Activated CD4-positive, alpha-beta T cell treated with anti-CD3 and anti-CD28 coated beads for 48 hours (primary cell): ENCODE data around the gene ZNF813.
A peak's percentile ranks its signal among the peaks of the same experiment; 100 is the strongest.
"Not testable (repeated sequence)": the region's sequence is repeated elsewhere in the genome, so short reads cannot be mapped to it uniquely, and the experiment has no call there.

Experiments used
- DNase-seq: peaks from one replicate; pipeline ENCODE4 v3.0.0-alpha.2; 2020

ZNF813 gene

DNA sequence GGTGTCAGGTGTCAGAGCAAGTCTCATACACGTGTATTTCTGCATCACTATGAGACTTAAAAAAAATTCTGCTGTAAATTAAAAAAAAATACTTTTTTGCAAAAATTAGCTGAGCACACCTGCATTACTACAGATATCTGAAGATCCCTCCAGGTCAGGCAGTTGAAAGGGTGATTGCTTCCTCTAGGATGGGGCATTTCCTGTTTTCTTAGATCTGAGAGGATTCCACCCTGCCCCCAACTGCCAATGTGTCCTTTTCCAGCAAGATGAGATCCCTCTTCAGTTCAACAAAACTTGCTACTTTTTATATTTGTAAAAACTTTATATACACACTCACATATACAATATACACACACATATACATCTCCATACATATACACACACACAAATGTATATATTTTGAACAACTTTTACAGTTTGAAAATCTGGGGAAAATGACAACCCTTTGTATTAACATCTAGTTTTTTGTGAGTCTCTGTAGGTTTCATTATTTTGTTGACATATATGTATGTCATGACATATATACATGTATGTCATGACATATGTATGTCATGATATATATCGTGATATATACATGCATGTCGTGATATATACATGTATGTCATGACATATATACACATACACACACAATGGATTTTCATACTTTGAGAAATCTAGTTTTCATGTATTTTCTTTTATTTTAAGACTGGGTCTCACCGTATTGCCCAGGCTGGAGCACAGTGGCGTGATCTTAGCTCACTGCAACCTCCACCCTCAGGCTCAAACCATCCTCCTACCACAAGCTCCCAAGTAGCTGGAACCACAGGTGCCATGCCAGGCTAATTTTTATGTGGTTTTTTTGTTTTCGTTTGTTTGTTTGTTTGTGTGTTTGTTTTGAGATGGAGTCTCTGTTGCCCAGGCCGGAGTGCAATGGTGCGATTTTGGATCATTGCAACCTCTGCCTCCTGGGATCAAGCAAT lies 17.8 kb downstream of the ZNF813 start:
- DNase-seq = no peak

DNA sequence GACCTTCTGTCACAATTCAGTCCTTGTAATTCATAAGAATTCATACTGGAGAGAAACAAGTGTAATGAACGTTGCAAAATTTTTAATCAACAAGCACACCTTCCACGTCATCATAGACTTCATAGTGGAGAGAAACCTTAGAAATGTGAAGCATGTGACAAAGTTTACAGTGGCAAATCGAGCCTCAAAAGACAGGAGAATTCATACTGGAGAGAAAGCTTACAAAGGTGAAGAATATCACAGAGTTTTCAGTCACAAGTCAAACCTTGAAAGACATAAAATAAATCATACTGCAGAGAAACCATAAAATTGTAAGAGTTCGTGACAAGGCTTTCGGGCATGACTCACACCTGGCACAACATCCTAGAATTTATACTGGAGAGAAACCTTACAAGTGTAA lies 24.6 kb downstream of the ZNF813 start:
- DNase-seq = no peak

DNA sequence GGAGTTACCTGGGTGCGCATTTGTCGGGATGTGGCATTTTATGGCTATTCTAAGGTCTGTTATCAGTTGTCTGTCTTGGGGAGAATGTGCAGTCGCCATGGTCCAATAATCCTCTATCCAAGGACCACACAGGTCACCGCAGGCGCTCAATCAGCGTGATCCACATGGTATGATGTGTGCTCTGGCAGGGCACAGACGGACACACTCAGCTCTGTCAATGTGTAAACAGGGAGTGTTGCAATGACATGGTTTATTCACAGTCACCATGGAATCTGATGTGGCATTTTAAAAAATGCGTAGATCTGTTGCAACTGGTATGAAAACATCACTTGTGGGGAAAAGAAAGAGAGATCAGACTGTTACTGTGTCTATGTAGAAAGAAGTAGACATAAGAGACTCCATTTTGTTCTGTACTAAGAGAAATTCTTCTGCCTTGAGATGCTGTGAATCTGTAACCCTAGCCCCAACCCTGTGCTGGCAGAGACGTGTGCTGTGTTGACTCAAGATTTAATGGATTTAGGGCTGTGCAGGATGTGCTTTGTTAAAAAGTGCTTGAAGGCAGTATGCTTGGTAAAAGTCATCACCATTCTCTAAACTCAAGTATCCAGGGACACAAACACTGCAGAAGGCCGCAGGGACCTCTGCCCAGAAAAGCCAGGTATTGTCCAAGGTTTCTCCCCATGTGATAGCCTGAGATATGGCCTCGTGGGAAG lies 29.9 kb downstream of the ZNF813 start:
- not testable (repeated sequence) for DNase-seq

DNA sequence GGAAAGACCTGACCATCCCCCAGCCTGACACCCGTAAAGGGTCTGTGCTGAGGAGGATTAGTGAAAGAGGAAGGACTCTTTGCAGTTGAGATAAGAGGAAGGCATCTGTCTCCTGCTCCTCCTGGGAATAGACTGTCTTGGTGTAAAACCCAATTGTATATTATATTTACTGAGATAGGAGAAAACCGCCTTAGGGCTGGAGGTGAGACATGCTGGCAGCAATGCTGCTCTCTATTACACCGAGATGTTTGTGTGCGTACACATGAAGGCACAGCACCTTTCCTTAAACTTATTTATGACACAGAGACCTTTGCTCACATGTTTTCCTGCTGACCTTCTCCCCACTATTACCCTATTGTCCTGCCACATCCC lies 30.5 kb downstream of the ZNF813 start:
- not testable (repeated sequence) for DNase-seq

DNA sequence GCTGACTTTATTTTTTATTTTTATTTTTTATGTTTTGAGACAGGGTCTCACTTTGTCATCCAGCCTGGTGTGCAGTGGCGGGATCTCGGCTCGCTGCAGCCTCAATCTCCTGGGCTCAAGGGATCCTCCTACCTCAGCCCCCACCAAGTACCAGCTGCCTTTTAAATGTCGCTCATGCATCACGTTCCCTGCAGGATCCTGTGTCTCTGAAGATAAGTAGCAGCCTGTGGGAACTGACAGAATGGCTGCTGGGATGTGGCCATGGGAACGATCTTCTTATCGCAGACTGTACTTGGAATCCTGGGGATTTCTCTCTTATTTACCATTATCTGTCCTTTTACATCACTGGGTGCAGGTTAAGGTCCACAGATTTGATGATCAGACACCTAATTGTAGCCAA lies 35.6 kb downstream of the ZNF813 start:
- DNase-seq = not testable (repeated sequence)

DNA sequence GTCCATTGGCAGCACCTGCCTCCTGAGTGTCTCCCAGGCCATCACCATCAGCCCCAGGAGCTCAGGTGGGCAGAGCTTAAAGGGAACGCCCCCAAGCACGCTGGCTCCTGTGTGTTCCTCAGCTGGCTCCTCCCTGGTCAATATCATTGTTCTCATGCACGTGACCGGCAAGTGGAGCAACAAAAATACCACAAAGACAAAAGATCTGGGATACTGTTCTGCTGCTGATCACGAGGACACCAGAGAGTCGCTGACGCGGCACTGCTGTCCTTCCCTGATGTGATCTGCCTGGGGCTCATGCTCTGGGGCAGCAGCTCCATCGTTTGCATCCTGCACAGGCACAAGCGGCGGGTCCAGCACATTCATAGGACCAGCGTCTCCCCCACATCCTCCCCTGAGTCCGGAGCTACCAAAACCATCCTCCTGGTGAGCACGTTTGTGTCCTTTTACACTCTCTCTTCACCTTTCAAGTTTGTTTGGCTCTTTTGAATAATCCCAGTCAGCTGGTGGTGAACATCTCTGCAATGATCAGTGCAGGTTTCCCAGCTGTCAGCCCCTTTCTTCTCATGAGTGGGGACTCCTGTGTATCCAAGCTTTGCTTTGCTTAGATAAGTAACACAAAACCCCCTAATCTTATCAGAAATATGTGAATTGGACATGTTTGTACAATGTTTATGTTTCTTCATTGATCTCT lies 36.3 kb downstream of the ZNF813 start:
- not testable (repeated sequence) for DNase-seq

DNA sequence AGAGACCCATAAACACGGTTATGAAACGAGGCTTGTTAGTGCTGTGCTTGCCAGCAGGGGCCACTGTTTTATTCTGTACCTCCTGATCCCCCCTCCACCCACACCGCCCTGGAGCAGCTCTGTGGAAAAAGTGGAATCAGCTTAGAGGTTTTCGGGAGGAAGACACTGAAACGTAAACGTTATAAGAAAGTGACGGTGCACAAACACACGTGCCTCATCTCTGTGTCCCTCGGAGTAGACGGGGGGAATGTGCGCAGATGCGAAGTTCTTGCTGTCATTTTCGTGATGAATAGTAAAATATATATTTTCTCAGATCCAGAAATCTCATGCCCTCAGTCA lies 36.8 kb downstream of the ZNF813 start:
- peak; percentile 16 for DNase-seq

DNA sequence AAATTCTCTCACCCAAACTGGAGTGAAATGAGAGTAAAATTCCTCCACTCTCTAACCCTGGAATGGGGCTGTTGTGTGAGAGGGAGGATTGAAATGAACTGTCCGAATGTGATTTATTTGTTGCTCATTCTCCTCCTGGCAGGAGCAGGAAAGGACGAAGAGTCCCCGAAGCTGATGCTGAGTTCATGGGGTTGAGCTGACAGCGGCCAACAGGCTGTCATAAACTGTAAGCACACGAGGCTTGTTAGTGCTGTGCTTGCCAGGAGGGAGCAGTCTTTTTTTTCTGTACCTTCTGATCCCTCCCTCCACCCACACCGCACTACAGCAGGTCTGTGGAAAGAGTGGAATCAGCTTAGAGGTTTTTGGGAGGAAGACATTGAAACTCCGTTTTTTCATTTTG lies 37.4 kb downstream of the ZNF813 start:
- no peak for DNase-seq

DNA sequence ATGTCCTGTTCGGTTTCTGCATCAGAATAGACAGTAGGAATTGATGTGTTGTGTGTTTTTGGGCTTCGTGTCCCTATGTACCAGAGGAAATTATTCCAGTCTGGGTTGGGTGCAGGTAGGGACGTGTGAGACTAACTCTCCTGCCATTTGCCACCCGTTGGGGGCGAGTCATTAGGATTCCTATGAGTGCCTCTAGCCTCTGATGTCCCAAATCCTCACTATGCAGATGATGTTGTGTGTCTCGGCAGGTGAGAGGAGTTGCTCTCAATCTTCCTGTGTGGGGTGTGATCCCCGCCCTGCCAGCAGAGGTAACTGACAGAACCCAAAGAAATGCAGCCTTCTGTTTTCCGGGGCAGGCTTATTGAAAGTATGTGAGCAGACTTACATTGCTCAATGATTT lies 39.2 kb downstream of the ZNF813 start:
- DNase-seq = no peak

DNA sequence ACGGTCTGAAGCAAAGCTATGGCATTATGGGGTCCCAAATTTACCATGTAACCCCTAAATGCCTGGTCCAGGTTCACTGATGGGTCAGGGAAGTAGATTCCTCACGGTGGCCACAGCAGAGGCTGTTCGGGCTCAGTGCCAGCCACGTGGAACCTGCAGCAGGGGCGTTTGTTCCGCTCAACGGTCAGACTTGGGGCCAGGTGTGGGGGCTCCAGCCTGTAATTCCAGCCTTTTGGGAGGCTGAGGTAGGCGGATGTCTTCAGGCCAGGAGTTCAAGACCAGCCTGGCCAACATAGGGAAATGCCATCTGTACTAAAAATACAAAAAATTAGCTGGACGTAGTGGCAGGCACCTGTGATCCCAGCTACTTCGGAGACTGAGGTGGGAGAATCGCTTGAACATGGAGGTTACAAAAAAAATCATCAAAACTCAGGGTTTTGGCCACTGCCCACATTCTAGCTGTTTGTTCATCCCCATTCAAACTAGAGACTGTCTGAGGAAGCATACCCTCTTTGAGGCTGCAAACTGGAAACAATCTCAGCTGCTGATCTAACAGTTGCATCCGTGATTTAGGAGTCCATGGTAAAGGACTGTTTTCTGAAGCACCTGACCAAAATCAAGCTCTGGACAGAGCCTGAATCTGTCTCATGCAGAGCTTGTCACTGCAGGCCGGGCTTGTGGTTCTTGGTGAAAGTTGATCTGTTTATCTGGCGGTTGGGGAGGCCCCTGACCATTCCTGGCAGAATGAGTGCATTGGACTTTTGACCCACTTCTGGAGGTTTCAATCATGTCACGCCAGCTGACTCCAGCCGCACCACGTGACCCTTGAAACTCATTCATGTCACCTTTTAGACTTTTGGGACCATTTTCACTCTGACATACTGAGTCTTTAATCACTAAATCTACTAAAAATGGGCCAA lies 40.2 kb downstream of the ZNF813 start:
- no peak for DNase-seq

DNA sequence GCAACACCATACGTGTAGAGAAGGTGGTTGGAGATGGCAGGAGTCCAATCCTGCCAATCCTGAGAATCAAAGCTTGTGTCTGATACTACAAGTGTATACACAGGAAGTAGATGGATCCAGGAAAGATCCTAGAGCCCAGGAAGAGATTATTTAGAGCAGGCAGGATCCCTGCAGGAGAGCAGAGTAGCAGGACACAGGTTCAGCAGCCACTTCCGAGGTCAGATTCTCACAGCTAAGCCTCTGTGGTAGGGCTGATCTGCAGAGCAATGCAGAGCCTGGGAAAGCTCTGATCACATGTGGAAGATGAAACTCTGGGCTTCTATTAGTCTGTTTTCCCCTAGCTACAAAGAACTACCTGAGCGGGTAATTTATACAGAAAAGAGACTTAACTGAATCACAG lies 41.9 kb downstream of the ZNF813 start:
- DNase-seq = no peak

DNA sequence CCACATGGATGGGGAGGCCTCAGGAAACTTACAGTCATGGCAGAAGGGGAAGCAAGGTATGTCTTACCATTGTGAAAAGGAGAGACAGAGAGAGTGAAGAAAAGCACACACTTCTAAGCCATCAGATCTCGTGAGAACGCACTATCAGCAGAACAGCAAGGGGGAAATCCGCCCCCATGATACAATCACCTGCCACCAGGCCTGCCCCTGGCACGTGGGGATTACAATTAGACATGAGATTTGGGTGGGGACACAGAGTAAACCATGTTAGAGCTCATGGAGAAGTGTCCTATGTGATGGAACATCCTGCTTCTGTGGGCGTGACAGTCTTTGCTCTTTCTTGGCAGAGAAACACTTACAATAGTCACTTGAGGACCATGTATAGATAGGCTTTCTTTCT lies 42.3 kb downstream of the ZNF813 start:
- no peak for DNase-seq

DNA sequence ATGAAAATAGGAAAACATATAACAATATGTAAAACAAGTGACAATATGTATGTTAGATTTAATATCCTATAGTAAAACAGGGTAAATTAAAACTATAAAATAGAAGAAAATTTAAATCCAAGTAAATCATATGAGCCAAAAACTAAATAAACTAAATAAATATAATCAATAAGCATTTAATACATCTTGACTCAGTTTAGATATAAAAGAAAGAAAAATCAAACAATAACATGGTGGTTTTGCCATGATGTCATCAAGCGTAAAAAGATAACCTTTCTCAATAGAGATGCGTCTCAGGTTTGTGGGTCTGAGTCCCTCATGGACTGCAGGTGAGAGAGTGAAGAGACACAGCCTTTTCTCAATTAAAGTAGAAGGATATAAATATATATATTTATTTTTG lies 43.8 kb downstream of the ZNF813 start:
- DNase-seq = no peak

DNA sequence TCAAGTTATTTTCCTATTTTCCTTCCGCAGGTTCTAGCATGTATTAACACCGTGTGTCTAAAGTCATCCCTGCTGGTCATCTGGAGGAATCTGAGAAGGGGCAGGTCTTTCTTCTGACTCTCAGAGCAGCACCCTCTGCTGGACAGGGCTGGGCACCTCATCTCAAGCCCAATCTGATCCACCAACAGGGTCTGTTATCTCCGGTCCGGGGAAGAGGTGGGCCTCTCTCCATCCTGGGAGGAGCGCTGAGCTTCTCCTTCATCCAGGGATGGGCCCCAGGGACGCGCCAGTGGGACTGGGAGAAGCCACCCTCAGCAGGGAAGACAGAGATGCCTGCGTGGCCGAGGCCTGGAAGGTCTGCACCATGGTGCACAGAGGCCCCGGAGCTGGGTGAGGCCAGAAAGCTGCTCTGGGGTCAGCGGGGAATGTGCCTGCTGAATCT lies 44.4 kb downstream of the ZNF813 start:
- DNase-seq = peak; percentile 63

DNA sequence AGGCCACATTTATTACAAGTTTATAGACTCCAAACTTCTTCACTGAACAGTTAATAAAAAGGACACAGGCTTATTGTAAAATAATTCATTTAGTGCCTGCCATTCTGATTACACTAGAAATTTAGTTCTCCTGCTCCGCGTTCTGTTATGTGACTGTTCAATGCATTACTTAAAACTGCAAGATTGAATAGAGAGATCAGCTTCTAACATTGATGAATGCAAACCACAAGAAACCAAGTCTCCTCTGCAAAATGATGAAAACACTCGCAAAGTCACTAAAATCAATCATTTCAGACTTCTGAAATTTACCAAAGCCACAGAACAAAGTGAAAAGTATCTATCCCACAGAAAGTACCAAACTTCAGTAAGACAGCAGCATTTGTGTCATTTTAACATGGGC lies 47.5 kb downstream of the ZNF813 start:
- not testable (repeated sequence) for DNase-seq

DNA sequence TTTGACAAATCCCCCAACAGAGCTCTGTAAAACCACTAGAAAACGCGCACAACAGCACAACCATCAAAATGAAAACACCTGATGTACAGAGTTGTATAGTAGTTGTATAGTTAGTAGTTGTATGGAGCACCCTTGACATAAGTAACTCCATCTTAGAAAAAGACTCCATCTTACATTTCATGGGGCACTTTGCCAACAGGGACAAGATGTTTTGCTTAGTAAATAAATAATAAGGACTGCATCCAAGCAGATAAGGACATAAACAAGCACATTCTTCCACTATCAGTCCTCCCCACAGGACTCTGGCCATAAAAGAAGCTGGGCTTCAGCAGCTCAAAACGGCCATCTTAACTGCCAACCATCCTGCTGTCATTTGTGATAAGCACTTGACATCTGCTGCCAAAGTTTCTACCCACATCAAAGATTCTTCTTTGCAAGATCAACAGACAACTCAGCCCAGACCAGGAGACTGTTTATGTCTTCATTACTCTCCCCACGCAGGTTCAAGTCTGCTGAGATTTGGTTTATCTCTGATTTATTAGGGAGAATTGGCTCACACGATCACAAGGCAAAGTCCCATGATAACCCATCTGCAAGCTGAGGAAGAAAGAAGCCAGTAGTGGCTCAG lies 49.7 kb downstream of the ZNF813 start:
- no peak for DNase-seq

DNA sequence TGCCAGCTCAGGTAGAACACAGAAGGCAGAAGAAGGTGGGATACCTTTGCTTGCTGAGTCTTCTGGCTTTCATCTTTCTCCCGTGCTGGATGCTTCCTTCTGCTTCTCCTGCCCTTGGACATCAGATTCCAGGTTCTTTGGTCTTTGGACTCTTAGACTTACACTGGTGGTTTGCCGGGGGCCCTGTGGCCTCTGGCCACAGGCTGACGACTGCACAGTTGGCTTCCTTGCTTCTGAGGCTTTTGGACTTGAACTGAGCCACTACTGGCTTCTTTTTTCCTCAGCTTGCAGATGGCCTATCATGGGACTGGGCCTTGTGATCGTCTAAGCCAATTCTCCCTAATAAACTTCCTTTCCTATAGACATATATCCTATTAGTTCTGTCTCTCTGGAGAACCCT lies 50.6 kb downstream of the ZNF813 start:
- DNase-seq = no peak

DNA sequence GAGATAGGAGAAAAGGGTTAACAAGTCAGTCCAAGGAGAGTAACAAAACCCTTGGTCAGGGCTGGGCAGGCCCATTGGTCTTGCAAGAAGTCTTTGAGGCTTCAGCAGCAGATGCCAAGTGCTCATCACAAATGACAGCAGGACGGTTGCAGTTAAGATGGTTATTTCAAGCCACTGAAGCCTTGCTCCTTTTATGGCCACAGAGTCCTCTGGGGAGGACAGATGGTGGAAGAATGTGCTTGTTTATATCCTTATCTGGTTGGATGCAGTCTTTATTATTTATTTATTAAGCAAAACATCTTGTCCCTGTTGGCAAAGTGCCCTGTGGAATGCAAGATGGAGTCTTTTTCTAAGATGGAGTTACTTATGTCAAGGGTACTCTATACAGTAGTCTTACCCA lies 51.2 kb downstream of the ZNF813 start:
- no peak for DNase-seq

DNA sequence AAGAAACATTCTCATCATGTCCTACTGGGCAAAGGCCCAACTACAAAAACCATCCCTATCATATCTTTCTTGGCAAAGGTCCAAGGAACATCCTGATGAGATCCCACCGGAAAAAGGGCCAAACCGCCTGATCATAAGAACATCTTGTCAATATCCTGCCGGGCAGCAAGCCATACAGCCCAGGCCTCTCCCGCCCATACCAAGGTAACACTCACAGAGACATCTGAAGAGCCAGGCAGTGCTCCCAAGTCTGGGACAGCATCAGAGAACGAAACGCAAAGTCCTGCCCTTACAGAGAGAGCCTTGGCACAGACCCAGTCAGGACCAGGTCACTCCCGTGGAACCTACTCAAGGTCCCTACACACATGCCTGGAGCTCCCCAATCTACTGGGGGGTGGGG lies 51.9 kb downstream of the ZNF813 start:
- DNase-seq = no peak

DNA sequence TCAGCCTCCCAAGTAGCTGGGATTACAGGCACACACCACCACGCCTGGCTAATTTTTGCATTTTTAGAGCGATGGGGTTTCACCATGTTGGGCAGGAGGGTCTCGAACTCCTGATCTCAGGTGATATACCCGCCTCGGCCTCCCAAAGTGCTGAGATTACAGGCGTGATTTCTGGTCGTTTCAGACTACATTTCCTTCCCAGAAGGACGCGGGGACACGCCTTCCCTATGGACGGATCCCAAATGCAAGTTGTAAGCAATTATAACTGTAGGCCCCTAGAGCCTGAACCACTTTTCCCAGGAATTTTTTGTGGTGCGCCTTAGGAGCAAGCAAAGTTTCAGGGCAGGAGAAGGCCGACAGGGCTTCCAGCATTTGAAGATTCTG lies 52.6 kb downstream of the ZNF813 start:
- no peak for DNase-seq

DNA sequence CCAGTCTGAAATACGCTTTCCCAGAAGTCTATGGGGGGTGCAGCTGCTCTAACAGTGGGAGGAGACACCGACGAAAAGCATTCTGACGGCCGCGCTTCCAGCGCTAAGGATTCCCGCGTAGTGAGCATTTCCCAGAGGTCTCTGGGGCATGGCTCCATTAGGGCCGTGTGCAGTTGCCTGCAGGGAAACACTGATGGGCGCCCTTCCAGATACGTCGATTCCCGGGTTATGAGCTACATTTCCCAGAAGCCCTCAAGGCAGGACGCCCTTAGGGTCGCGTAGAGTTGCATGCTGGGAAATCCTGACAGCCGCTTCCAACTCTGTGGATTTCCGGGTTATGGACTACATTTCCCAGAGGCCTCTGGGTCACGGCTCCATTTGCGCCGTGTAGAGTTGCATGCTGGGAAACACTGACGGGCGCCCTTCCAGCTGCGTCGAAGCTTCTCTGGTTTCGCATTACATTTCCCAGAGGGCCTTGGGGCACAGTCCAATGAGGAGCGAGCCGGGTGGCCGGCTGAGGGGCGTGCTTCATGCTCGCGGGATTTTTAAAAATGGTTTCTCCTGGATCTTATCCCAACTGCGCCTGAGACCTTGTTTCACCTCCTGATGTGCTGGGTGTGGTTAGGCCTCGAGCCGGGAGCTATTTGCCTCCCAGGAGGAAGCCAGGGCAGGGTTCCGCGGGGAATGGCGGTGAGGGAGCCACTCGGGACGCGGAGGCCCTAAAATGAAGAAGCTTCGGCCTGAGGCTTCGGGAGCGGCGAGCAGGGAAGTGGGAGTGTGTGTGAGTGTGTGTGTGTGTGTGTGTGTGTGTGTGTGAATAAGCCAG lies 53.2 kb downstream of the ZNF813 start:
- DNase-seq = peak; percentile 87
